HG03565 (cell line): ENCODE measurements around the gene SH3BP4.

ENCODE experiments used
- ATAC-seq: cut with Tn5 transposase; IDR thresholded peaks from one replicate; pipeline ENCODE4 v1.9.1; 2021; ENCODE audit warnings: mild to moderate bottlenecking, moderate library complexity; ENCODE audit not compliant: unreplicated experiment

The SH3BP4 gene

GRCh38 chr2:235032949-235033348, 81.1 kb downstream of the SH3BP4 start:
- no peak for ATAC-seq

GRCh38 chr2:235034265-235035118, 82.7 kb downstream of the SH3BP4 start:
- no peak for ATAC-seq

- ATAC-seq = no peak
These were observed 85.9 kb downstream of the SH3BP4 start for GRCh38 chr2:235037604-235038166.

- ATAC-seq = no peak
These were observed 89.6 kb downstream of the SH3BP4 start for GRCh38 chr2:235041221-235041917.

- ATAC-seq = no peak
These were observed 90.2 kb downstream of the SH3BP4 start for GRCh38 chr2:235041918-235042575.

- no peak for ATAC-seq
These were observed 91.0 kb downstream of the SH3BP4 start for GRCh38 chr2:235042576-235043515.

- no peak for ATAC-seq
These were observed 92.1 kb downstream of the SH3BP4 start for GRCh38 chr2:235043762-235044500.

- no peak for ATAC-seq
These were observed 92.9 kb downstream of the SH3BP4 start for GRCh38 chr2:235044501-235045271.

- ATAC-seq = no peak
These were observed 93.6 kb downstream of the SH3BP4 start for GRCh38 chr2:235045336-235045972.

GRCh38 chr2:235045973-235046343, 94.1 kb downstream of the SH3BP4 start:
- ATAC-seq = no peak

- no peak for ATAC-seq
These were observed 94.8 kb downstream of the SH3BP4 start for GRCh38 chr2:235046589-235046988.

- no peak for ATAC-seq
These were observed 95.6 kb downstream of the SH3BP4 start for GRCh38 chr2:235047171-235048160.

- no peak for ATAC-seq
These were observed 96.7 kb downstream of the SH3BP4 start for GRCh38 chr2:235048549-235048948.

GRCh38 chr2:235049069-235049468, 97.3 kb downstream of the SH3BP4 start:
- ATAC-seq = no peak

- ATAC-seq = no peak
These were observed 97.9 kb downstream of the SH3BP4 start for GRCh38 chr2:235049719-235050118.

GRCh38 chr2:235050980-235051351, 99.1 kb downstream of the SH3BP4 start:
- ATAC-seq = no peak
